ENCODE data around the gene CCDC187.

- TF ChIP-seq GATA2 (IDR thresholded peaks at IDR 0.05; ENCODE audit: low read depth, low read length) (no peak), GATA3 (IDR thresholded peaks at IDR 0.05; ENCODE audit: low read depth, low read length) (no peak)
Measured at GRCh38 chr9:136316896-136317676, 13.2 kb upstream of the CCDC187 start.
